NCI-H226 (cell line): ENCODE results near the gene DHPS.
"Not testable (repeated sequence)": the region's sequence is repeated elsewhere in the genome, so short reads cannot be mapped to it uniquely, and the experiment has no call there.

Experiments
- DNase-seq: peaks from one replicate; pipeline ENCODE4 v3.0.0-alpha.2; 2015

The DHPS gene

DNA sequence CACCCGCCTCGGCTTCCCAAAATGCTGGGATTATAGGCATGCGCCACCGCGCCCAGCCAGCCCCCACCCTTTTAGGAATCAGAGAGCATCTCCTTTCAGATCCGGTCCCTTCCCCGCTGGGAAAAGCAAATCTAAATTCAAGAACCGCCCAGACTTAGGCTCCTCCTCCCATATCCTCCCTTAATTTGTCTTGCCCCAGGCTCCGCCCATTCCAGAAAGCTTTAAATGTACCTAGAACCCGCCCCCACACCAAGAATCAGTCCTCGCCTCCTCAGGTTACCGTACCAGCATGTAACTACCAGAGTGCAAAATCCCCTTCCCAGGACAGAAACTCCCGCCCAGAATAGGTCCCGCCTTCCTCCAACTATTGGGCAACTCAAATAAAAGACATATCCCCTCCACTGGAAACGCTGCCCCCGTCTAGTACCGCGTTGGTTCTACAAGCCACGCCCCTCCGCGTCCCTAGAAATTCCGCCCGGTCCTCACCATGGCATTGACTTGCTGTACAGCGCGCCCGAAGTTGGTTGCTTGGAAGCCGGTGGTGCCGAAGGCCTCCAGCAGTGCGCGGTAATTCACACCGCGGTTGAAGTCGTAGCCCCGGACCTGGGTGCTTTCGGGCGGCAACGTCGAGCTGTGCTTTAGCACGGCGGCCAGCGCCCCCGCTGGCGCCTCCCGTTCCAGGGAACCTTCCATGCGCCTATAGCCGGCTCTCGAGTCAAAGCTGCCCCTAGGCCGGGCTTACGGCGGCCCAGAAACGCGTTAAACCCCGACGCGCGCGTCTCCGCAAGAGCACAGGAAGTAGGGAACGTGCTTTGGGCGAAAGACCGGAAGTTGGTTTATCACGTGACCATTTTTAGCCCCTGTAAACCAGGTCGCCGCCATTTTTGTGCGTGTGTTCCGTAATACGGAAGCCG is at the start of gene DHPS:
Gene DHPS, minus strand, starts transcription at position 807 of the 914 bp plus-strand sequence. Its CDS starts 114 bp downstream, at position 693.
- DNase-seq = peak; percentile 97

DNA sequence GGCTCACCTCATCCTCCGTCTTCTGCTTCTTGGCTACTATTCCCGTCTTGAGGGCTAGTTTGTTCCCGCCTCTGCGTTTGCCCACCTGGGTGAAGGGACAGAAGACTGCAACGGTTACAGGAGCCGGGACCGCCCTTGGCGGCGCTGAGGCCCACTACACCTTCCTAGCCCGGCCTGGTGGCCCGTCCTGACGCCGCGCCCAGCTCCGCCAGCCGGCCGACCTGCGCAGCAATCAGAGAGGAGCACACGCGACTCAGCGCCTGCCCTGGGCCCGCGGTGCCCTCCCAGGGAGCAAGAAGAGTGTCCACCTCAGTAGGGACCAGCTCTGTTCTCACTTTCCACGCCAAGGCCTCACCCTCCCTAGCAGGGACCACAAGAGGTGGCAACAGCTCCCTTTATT is 49.7 kb upstream of the DHPS start:
- no peak for DNase-seq

DNA sequence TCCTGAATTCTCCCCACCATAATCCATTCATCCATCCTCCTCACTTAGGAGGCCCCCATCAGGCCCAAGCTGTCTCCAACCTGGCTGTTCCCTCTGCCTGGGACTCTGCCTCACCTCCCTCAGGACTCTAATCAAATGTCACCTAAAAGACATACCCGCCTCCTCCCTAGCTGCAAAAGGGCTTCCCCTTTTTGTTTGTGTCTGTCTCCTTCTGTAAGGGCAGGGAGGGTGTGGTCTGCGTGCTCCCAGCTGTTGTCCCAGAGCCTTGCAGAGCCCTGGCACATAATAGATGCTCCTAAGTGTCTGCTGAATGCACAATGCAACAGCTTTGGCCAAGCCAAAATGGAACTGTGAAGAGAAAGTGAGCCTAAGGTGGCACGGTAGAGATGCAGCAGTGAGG is 48.4 kb upstream of the DHPS start:
- DNase-seq = no peak

DNA sequence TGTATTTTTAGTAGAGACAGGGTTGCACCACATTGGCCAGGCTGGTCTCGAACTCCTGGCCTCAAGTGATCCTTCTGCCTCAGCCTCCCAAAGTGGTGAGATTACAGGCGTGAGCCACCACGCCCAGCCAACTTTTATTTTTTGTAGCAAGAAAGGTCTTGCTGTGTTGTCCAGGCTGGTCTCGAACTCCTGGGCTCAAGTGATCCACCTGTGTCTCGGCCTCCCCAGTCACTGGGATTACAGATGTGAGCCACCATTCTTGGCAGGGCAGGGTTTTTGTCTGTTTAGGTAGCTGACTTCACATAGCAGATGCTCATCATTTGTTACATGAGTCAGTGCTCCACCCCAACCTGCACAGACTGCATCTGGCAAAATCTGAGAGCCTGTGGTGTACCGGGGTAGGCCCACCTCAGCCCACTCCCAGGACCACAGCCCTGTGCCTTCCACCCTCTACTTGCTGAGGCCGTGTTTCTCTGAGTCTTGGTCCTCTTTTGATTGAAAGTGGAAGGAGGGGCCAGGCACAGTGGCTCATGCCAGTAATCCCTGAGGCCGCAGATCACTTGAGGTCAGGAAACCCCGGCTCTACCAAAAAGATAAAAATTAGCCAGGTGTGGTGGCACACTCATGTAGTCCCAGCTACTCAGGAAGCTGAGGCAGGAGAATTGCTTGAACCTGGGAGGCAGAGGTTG is 46.2 kb upstream of the DHPS start:
- DNase-seq = no peak

DNA sequence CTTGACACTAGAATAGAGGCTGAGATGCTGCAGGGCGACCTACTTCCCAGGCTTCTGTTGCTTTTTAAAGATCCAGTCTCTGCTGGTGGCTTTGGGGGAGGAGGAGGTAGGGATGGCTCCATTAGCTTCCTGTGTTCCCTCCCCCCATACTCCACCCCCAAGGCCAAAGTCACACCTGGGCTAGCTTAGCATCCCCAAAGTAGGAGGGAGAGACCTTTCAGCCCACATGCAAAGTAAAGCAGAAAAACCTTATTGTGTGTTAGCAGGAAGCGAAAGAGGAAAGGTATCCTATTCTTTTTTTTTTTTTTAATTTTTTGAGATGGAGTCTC is 45.3 kb upstream of the DHPS start:
- no peak for DNase-seq

DNA sequence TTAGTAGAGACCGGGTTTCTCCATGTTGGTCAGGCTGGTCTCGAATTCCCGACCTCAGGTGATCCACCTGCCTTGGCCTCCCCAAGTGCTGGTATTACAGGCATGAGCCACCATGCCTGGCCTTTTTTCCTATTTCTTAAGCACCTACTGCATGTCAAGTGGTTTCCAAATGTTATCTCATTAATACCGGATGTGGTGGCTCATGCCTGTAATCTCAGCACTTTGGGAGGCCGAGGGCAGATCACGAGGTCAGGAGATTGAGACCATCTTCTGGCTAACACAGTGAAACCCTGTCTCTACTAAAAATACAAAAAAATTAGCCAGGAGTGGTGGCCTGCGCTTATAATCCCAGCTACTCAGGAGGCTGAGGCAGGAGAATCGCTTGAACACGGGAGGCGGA is 43.9 kb upstream of the DHPS start:
- DNase-seq = not testable (repeated sequence)

DNA sequence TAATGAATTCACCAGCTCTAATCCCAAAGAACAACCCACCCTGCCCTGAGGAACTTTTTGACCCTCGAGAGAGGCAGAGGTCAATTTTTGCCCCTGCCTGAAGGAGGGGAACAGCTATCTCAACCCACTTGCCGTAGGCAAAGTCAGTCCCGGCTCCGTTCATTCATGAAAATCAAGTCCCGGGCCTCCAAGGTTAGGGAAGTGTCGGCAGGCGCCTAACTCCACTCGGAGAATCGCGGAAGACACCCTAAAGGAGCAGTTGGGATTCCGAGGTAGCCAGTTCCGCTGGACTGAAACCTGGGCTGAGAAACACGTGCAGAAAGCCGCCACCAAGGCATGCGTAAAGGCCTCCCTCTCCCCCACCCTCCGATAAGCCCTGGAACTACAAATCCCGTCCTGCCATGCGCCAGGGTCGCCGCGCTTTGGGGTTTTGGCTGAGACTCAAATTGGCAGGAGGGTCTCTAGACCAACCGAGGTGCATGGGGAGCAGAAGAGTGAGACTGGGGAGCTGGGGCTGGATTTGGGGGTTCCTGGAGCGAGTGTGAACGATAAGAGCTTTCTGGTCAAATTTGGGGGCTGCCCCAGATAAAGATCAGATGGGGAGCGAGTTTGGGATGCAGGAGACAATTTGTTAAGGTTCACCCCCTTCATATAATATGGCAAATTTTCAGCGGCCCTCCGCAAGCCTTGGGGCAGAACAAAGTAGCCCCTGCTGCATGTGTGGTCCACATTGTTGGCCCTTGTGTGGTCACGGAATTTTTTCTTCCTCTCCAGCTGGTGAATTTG is 42.2 kb upstream of the DHPS start, which contains the start of gene TNPO2:
Gene TNPO2, minus strand, starts transcription at position 292 of the 786 bp plus-strand sequence. CDS start 2,955 bp downstream, outside the sequence.
- peak; percentile 28 for DNase-seq

DNA sequence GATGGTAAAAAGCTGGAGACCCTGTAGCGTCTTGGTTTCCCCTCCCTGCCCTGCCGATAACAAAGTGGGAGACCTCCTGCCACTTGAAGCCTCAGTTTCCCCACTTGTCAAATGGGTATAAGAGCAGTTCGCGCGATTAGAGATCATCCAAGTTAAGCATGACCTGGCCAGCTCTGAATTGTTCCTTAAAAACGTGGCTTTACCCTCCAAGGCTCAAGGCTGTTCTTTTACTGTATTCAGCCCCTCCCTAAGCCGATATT is 41.6 kb upstream of the DHPS start:
- DNase-seq = no peak

DNA sequence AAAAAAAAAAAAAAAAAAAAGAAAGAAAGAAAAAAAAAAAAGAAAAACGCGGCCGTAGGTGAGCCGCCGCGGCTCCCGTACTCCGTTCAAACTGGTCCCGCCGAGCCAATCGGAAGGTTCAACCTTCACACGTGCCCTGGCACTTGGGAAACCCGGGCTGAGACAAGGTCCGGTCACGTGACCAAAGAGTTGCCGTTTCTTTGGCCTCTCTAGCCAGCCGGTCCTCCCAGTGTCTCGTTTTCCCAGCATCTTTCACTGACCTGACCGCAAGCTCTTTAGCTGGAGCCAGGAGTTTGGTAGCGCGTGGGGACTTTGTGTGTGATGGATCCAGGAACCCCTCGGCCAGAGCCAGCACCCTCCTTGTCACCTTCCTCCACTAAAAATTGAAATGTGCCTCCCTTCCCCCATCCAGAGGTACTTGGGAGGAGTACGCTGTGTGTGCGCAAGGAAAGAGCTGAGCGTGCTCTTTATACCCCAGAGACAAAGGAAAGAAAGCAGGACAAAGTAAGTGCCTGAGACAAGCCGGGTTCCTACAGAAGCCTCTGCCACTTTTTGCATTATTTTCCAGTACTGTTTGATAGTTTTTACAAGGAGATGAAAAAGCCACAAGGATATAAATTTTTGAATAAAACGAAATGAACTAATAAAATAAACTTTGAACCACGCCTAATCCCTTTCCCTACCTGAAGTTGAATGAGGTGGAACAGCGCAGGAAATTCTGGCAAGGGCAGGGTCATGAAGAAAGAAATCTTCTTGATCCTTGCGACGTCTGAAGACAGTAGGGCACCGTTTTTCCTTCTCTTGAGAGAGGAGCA is 41.1 kb upstream of the DHPS start:
- peak; percentile 98 for DNase-seq

DNA sequence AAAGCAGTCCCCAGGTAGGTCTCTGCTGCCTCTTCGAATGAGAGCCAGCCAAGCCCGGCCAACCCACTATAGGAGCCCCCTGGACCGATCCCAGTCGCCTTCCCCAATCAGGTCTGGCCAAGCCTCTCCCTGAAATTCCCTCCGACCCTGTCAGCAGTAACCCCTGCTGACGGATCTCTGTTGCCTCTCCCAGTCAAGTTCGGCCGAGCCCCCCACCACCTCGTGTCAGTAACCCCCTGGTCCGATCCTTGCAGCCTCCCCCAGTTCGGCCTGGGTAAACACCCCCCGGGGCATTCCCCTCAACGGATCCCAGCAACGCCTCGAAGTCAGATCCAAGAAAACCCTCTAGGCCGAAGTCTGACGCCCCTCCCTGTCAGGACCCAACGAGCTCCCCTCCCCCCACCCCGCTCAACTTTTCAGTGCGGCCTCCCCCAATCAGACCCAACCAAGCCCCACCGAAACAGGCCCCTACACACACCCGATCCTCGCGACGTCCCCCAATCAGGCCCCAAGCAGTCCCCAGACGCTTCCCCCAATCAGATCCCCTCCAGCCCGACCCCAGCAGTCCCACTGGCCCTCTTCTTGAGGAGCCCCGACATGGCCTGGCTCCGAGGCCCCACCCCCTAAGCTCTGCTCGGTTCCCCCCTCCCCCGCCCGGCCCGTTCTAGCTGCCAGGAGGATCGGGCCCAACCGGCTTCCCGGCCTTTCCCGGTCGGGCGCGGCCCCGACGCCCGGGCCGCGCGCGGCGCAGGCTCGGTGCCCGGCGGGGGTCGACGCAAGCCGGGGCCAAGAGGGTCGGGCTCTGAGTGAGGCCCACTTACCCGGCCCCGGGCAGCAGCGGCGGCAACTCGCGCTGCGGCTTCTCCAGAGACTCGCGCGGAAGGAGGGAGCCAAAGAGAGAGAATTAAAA is 40.2 kb upstream of the DHPS start:
- peak; percentile 51 for DNase-seq

DNA sequence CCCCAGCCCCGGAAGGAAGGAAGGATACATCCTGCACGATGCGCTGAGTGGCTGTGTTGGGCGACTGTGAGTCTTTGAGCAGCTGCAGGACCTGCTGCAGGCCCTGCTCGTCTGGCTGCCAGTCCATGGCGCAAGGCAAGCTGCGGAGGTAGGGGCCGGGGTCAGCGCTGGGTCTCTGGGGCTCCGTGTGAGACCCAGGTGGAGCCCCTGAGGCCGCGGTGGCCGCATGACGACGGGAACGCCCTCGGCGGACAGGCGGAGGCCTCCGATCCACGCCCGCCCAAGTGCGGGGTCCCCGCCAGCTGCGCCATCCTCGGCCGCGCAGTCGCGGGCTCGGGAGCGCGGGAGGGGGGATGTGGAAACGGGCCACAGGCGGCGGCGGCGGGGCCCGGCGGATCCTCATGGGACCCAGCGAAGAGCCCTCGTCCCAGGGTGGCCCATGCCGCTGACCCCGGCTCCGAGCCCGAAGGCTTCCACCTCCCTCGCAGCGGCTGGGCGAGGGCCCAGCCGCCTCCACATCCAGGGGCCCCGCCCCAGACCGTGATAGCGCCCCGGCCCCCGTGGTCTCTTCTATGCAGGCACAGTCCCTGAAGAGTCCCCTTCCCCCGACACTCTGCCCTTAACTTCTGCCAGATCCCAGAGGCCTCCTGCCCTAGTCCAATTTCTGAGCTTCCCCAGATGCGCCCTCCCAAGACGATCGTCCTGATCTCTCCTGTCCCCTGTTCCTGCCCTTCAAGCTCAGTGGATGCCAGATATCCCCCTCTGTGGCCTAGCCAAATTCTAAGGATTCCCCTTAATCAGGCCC is 39.4 kb upstream of the DHPS start:
- no peak for DNase-seq

DNA sequence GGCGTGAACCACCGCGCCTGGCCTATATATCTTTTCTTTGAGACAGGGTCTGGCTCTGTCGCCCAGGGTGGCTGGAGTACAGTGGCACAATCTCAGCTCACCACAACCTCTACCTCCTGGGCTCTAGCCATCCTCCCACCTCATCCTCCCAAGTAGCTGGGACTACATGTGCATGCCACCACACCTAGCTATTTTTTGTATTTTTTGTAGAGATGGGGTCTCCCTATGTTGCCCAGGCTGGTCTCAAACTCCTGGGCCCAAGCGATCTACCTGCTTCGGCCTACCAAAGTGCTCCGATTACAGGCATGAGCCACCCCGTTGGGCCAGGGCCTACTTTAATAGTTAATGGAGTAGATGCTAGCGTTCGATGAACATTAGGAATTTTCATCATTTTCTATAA is 38.6 kb upstream of the DHPS start:
- no peak for DNase-seq

DNA sequence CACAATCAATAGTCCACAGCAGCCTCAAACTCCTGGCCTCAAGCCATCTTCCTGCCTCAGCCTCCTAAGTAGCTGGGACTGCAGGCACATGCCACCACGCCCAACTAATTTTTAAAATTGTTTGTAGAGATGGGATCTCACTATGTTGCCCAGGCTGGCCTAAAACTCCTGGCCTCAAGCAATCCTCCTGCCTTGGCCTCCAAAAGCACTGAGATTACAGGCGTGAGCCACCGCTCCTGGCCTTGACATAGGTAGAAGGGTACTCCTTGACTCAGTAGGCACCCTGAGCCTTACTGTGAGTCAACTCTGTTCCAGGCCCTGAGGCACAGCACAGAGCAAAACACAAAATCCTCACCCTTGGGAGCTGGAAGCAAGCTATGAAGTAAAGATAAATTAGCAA is 34.2 kb upstream of the DHPS start:
- DNase-seq = no peak

DNA sequence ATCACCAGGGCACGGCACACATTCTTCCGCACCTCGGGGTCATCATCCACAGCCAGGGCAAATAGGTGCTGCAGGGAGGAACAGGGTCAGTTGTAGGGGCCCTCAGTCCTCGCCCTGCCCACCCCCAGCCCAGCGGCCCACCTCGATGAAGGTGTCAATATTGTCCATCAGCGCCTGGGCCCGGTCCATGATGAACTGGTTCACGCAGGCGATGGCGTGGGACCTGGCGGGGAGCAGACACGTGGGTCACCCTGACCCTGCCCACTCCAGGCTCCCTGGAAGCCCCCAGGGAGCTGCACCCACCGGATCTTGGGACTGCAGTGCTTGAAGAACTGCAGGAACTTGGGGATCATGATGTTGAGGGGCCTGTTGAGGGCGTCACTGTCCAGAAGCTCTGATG is 33.4 kb upstream of the DHPS start:
- no peak for DNase-seq

DNA sequence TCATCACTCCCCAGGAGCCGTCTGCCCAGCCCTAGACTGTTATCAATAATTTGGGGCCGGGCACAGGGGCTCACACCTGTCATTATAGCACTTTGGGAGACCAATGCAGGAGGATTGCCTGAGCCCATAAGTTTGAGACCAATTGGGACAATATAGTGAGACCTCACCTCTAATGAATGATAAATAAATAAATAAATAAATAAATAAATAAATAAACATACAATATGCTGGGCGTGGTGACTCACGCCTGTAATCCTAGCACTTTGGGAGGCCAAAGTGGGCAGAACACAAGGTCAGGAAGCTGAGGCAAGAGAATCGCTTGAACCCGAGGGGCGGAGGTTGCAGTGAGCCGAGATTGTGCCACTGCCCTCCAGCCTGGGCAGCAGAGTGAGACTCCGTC is 31.6 kb upstream of the DHPS start:
- not testable (repeated sequence) for DNase-seq

DNA sequence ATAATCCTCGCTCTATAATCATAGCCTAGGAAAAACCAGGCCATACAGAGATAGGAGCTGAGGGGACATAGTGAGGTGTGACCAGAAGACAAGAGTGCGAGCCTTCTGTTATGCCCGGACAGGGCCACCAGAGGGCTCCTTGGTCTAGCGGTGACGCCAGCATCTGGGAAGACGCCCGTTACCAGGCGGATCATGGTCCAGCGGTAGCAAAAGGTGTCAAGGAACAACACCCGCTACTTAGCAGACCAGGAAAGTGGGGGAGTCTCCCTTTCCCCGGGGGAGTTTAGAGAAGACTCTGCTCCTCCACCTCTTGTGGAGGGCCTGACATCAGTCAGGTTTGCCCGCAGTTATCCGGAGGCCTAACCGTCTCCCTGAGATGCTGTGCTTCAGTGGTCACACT is 30.4 kb upstream of the DHPS start:
- not testable (repeated sequence) for DNase-seq

DNA sequence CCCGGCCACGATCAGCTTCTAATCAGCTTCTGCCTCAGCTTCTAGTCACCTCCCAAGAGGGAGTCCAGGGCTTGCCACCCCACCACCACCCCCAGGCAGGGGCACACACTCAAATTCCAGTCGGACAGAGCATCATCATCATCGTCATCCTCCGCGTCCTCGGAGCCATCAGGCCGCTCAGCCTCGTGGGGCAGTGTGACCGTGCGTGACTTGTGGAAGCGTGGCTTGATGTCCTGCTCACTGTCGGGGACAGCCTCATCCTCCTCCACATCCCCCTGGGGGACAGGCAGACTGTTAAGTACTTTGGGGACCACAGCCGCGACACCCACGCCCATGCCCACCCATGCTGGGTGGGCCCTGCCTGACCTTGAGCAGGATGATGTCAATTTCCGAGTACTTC is 29.5 kb upstream of the DHPS start:
- DNase-seq = no peak

DNA sequence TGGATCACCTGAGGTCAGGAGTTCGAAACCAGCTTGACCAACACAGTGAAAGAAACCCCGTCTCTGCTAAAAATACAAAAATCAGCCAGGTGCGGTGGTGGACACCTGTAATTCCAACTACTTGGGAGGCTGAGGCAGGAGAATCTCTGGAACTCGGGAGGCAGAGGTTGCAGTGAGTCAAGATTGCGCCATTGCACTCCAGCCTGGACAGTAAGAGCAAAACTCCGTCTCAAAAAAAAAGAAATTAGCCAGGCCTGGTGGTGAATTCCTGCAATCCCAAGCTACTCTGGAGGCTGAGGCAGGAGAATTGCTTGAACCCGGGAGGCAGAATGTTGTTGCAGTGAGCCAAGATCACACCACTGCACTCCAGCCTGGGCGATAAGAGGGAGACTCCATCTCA is 27.0 kb upstream of the DHPS start:
- DNase-seq = no peak

DNA sequence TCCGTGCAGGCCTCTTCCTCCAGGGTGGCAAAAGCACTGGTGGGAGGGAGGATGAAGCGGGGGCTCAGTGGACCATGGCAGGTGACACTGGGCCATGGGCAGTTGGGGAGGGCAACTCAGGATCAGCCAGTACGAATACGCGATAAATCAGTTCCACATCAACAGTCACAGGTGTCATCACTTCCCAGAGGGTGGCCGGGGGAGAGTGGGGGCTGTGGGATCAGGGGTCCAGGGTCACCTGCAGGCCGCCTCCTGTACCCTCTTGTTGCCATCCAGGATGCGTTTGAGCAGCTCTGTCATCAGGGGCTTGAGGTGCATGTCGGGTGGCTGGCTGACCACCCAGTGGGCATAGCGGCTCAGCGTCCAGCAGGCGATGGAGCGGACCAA is 24.6 kb upstream of the DHPS start:
- DNase-seq = no peak

DNA sequence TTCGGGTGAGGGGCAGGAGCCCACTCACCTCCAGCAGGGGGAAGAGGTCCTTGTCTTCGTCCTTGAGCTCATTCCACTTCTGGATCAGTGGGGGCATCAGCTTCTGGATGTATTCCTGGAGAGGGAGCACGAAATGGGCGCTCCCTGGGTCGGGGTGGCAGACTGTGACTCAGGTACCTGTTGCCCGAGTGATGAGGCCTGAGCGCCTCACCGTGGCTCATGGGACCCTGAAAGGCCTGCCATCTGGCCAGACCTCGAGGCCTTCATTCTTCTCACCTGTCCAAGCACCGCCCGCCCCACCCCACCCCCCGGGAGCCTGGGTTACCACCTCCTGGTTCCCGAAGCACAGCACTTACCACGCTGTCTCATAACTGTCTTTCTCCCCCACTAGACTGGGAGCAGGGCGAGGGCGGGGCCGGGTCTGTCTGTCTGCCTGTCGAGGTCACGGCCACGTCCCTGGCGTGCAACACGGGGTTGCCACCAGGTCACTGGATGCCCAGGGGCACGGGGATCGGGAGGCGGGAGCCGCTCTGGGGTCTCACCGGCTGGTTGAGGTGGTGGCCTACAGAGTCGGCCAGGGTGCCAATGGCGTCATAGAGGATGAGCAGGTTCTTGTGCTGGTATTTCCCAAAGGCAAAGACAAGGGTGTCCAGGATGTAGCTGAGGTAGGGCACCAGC is 24.1 kb upstream of the DHPS start:
- no peak for DNase-seq
